ENCODE measurements around the gene CPA1.

Gene CPA1

DNA sequence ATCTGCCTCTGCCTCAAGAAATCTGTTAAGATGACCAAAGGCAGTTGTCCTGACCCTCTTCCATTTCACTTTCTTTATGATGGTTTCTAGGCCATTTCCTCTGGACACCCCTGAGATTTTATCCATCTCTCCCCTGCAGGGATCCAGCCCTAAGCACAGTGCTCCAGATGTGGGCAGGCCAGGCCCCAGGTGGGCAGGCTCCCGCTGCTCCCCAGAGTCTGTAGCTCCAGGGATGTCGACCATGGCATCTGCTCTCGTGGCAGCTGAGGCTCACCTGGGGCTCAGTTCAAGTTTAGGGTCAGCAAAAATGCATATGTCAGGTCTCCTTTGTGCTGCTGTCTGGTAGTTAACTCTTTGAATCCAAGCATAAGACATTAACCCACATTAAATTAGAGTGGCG is 48.7 kb downstream of the CPA1 start:
- Histone ChIP-seq H3K27ac (ENCODE audit: low read length) (no peak overlapping the region), H3K27me3 (ENCODE audit: insufficient read depth, low read length, poor library complexity) (no peaks in the 10 kb centered on the region), H4K20me1 (ENCODE audit: insufficient read depth, low read length) (no peaks in the 10 kb centered on the region), H3K4me2 (ENCODE audit: insufficient read depth, low read length) (no peak overlapping the region), H3K4me3 (ENCODE audit: low read depth in 1 of 2, low read length in 2 of 2) (no peak overlapping the region), H3K9ac (ENCODE audit: low read depth, low read length) (no peak overlapping the region), H3K79me2 (ENCODE audit: insufficient read depth, low read length) (no peaks in the 10 kb centered on the region), H3K36me3 (ENCODE audit: insufficient read depth, low read length) (no peaks in the 10 kb centered on the region), H2AFZ (ENCODE audit: low read depth, low read length) (no peak overlapping the region), H3K9me3 (ENCODE audit: insufficient read depth, low read length, severe bottlenecking) (no peaks in the 10 kb centered on the region), H3K4me1 (ENCODE audit: insufficient read depth, low read length) (peaks cover 8% of the 10 kb centered on the region)
- no peak for DNase-seq
- TF ChIP-seq, protein P1, sequence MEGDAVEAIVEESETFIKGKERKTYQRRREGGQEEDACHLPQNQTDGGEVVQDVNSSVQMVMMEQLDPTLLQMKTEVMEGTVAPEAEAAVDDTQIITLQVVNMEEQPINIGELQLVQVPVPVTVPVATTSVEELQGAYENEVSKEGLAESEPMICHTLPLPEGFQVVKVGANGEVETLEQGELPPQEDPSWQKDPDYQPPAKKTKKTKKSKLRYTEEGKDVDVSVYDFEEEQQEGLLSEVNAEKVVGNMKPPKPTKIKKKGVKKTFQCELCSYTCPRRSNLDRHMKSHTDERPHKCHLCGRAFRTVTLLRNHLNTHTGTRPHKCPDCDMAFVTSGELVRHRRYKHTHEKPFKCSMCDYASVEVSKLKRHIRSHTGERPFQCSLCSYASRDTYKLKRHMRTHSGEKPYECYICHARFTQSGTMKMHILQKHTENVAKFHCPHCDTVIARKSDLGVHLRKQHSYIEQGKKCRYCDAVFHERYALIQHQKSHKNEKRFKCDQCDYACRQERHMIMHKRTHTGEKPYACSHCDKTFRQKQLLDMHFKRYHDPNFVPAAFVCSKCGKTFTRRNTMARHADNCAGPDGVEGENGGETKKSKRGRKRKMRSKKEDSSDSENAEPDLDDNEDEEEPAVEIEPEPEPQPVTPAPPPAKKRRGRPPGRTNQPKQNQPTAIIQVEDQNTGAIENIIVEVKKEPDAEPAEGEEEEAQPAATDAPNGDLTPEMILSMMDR (IDR thresholded peaks at IDR 0.05; ENCODE audit: borderline replicate concordance, extremely low read depth, low read length, poor library complexity, severe bottlenecking): no peak
- no peak for TF ChIP-seq EZH2 (IDR thresholded peaks at IDR 0.05; ENCODE audit: borderline replicate concordance, low read depth, low read length, severe bottlenecking)
- no peak for ATAC-seq (ENCODE audit: insufficient read depth, low read depth)

DNA sequence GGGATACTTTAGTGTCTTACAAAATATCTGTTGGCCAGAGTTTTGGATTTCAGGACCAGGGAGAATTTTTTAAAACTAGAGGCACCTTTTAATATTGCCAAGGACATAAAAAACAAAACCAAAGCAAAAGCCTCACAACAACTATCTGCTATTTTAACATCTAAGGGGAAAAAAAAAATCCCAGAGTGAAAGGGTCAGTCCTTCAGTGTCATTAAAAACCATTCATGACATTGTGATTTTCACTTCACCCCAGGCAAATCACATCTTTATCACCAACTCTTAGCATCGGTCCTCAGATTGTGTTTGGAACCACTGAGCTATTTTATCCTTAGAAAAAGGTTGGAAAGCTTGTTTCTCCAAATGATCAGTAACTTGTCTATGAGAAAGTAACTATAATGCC is 49.8 kb downstream of the CPA1 start:
- Histone ChIP-seq H3K36me3 (ENCODE audit: insufficient read depth, low read length) (no peaks in the 10 kb centered on the region), H3K9ac (ENCODE audit: low read depth, low read length) (no peak overlapping the region), H3K27me3 (ENCODE audit: insufficient read depth, low read length, poor library complexity) (no peaks in the 10 kb centered on the region), H4K20me1 (ENCODE audit: insufficient read depth, low read length) (no peaks in the 10 kb centered on the region), H3K4me1 (ENCODE audit: insufficient read depth, low read length) (peaks cover 15% of the 10 kb centered on the region), H3K4me2 (ENCODE audit: insufficient read depth, low read length) (no peak overlapping the region), H3K9me3 (ENCODE audit: insufficient read depth, low read length, severe bottlenecking) (no peaks in the 10 kb centered on the region), H3K27ac (ENCODE audit: low read length) (no peak overlapping the region), H3K79me2 (ENCODE audit: insufficient read depth, low read length) (no peaks in the 10 kb centered on the region), H2AFZ (ENCODE audit: low read depth, low read length) (no peak overlapping the region), H3K4me3 (ENCODE audit: low read depth in 1 of 2, low read length in 2 of 2) (no peak overlapping the region)
- ATAC-seq (ENCODE audit: insufficient read depth, low read depth): no peak
- DNase-seq: no peak
- TF ChIP-seq EZH2 (IDR thresholded peaks at IDR 0.05; ENCODE audit: borderline replicate concordance, low read depth, low read length, severe bottlenecking): no peak
- TF ChIP-seq, protein P1 (IDR thresholded peaks at IDR 0.05; ENCODE audit: borderline replicate concordance, extremely low read depth, low read length, poor library complexity, severe bottlenecking): no peak

DNA sequence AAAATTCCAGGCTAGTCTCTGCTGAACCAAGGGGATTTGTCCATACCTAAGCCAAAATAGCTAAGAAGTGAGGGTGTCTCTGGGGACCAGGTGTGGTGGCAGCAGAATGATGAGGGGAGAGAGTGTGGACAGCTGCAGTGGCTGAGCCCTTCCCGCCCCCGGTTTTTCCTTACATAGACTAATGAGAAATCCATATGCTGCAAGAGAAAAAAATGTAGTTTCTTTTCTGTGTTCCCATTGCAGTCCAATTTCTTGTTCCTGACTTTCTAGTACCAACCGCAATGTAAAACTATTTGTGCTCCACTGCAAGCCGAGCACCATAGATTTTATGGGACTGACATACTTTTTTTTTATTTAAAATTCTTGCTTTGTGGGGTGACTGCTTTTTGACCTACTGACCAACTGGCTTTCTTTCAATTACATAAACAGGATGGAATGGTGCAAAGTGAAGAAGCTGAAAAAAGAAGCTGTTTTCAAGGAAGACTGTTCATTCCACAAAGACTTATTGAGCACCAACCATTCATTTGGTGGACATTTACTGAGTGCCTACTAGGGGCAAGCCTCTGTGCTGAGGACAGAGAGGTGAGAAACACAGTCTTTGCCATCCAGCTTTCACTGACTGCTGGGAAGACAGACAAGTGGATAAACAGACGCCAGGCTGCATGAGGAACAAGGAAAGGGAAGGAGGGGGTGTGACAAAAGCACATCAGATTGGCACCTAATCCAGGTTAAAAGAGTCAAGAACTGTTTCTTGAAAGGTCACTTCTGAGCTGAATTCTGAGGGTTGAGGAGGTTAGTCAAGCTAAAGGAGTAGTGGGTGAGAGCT is 50.8 kb downstream of the CPA1 start:
- no peak overlapping the region for H3K4me3 ChIP-seq (ENCODE audit: low read depth in 1 of 2, low read length in 2 of 2)
- H3K27me3 ChIP-seq (ENCODE audit: insufficient read depth, low read length, poor library complexity): no peaks in the 10 kb centered on the region
- no peaks in the 10 kb centered on the region for H3K9me3 ChIP-seq (ENCODE audit: insufficient read depth, low read length, severe bottlenecking)
- H3K9ac ChIP-seq (ENCODE audit: low read depth, low read length): no peak overlapping the region
- peaks cover under 1% of the 10 kb centered on the region; the same call in 1 of the 2 replicates for H3K79me2 ChIP-seq (ENCODE audit: insufficient read depth, low read length)
- no peak for DNase-seq
- H3K36me3 ChIP-seq (ENCODE audit: insufficient read depth, low read length): no peaks in the 10 kb centered on the region
- no peak overlapping the region for H3K4me2 ChIP-seq (ENCODE audit: insufficient read depth, low read length)
- H2AFZ ChIP-seq (ENCODE audit: low read depth, low read length): no peak overlapping the region
- TF ChIP-seq, protein P1 (IDR thresholded peaks at IDR 0.05; ENCODE audit: borderline replicate concordance, extremely low read depth, low read length, poor library complexity, severe bottlenecking): no peak
- no peak overlapping the region for H3K27ac ChIP-seq (ENCODE audit: low read length)
- ATAC-seq (ENCODE audit: insufficient read depth, low read depth): no peak
- peaks cover 17% of the 10 kb centered on the region for H3K4me1 ChIP-seq (ENCODE audit: insufficient read depth, low read length)
- no peaks in the 10 kb centered on the region for H4K20me1 ChIP-seq (ENCODE audit: insufficient read depth, low read length)
